GM19395 (cell line): ENCODE data around the gene ZNF385A.
A peak's percentile ranks its signal among the peaks of the same experiment; 100 is the strongest.

Source experiments
- ATAC-seq: cut with Tn5 transposase; IDR thresholded peaks from one replicate; pipeline ENCODE4 v1.9.1; 2021; ENCODE audit warnings: mild to moderate bottlenecking, moderate library complexity; ENCODE audit not compliant: unreplicated experiment

Gene ZNF385A

GRCh38 chr12:54384591-54385041 lies at the start of gene ZNF385A:
Gene ZNF385A, minus strand, starts transcription at chr12:54384733. Its CDS starts 219 bp downstream, at chr12:54384514.
- ATAC-seq: peak; percentile 57

- no peak for ATAC-seq
Observed at GRCh38 chr12:54432815-54433164, 48.3 kb upstream of the ZNF385A start.

DNA sequence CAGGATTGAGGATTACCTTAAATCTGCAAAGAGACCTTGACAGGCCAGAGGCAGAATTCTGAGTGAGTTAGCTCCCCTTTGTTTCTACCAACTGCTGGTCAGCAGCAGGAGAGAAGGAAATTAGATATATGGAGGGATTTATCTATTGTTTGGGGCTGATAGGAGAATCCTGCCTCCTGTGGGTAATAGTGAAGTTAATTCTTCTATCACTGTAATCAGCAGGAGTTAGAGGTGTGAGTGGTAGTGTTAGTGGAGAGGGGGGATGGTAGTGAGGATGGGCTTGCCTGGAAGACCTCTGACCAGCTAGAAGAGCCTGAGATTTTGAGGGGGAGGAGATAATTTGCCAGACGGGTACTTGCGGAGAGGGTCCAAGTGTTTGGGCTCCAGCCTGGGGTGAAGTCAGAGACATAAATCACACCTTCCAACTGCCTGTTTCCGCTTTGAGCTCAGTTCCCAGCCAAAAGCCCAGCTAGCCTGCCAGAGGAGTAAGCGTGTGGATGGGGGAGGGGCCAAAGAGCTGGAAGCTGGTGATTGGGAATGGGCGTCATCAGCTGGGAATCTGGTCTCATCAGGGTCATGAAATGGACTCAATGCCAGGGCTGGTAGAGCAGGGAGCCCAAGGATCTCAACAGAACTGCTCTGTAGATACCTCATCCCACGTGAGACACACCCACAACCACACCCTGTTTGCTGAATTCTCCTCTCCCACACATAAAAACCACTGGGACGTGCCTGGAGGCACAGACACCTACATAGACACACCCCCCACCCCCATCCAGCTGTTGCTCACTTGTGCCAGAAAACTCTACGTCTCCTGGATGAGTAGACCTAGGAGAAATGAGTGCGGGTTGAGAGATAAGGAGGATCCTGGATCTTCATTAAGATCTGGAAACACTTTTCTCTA lies 47.6 kb upstream of the ZNF385A start:
- ATAC-seq: no peak

- no peak for ATAC-seq
Observed at GRCh38 chr12:54430471-54431069, 46.0 kb upstream of the ZNF385A start.

DNA sequence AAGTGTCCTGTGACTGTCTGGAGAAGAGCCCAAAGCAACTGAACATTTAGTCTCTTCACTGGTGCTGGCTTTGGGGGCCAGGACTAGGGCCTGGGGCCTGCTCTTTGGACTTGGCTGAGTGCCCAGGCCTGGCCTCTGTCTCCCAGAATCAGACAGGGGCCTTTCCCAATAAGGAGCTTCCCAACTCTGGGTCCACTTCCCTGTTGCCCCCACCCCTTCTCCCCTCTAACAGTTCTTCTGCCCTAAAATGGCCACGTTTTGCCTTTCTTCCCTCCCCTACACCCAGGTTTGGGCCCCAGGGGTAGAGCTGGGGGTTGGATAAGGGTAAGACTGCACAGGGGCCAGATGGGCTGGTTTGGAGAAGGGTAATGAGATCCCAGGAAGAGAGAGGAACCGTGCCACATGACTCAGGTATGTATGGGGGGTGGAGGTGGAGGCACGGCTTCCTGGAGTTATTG lies 44.5 kb upstream of the ZNF385A start:
- no peak for ATAC-seq

DNA sequence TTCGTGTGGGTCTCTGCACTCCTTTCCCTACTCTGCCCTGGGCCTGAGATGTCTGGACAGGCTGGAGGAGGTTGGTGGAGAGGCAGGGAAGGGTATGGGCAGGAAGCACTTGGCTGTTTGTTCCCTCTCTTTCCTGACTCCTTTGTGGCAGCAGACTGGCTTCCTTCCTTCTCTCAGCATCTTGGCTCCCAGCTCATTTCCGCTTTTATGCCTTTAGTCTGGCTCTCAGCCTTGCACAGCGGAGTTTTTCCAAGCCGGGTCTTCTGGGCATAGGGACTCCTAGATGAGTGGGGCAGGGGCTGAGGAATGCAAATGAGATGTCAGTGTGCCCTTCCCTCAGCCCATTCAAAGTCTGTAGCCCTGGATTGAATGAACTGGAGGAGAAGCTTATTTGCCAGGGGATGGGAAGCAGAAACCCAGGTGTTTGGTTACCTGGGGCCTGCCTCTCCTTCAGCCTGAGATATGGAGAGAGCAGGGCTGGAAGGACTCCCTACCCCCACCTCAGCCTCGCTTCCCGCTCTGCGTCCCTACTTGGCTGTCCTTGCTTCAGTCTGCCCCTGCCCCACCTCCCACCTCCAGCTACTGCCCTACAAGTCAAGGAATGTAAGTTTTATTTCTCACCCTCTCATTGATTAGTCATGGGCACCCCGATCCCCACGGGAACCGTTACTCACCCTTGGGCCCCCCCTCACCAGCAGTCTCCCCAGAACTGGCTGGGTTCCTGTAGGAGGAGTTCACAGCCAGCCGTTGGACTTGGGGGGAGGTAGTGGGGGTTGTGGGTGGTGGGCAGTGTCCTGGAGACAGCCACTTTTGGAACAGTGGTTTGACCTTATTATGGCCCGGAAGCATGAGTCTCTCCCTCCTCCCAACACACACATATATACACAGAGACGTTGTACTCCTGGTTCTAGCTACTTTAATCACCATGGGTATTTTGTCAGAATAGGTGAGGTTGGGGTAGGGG lies 43.8 kb upstream of the ZNF385A start:
- no peak for ATAC-seq

- no peak for ATAC-seq
Observed at GRCh38 chr12:54427106-54427505, 42.6 kb upstream of the ZNF385A start.

DNA sequence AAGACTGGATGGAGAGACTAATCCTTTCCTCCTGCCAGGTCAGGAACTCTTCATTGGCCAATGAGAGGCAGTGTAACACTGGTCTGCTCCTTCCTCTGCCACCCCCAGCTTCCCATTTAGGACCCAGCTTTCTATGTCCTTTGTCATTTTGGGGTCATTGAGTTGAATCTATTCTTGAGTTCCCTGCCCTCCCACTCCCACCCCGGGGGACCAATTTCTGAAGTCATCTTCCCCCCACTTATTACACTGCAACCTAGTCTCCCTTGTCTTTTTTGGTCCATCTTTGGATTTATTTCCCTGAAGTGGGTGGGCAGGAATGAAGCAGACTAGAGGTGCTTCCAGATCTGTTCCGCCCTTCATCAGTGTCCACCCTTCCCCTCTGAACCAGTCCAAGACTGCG lies 42.2 kb upstream of the ZNF385A start:
- no peak for ATAC-seq

- no peak for ATAC-seq
Observed at GRCh38 chr12:54425702-54426101, 41.2 kb upstream of the ZNF385A start.

DNA sequence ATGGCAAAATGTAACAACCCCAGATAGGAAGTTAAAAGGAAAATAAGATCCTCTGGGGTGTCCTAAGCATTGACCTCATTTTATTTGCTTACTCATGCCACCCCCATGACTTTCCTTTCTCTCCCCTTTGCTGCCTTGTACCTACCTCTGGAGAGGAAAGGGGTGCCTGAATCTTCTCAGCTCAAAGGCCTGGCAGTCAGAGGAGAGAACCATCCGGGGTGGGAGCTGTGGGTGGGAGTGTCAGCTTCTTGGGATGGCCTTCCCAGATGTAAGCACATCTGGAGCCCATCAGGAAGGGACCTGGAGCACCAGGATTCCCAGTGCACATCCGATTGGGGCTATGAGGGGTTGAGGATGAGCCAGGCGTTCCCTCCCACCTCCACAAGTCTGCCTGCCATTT lies 39.7 kb upstream of the ZNF385A start:
- ATAC-seq: no peak

DNA sequence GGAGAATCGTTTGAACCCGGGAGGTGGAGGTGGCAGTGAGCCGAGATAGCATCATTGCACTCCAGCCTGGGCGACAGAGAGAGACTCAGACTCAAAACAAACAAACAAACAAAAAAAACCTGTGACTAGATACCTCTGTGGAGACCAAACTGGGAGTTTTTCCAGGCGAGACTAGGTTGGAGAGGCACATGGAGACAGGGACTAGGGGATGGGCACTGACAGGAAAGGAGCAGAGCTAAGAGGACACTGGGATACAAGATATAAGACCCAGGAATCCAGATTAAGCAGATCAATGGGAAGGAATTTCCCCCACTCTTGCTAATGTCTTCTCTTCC lies 39.2 kb upstream of the ZNF385A start:
- ATAC-seq: no peak

- no peak for ATAC-seq
Observed at GRCh38 chr12:54421879-54422250, 37.3 kb upstream of the ZNF385A start.

DNA sequence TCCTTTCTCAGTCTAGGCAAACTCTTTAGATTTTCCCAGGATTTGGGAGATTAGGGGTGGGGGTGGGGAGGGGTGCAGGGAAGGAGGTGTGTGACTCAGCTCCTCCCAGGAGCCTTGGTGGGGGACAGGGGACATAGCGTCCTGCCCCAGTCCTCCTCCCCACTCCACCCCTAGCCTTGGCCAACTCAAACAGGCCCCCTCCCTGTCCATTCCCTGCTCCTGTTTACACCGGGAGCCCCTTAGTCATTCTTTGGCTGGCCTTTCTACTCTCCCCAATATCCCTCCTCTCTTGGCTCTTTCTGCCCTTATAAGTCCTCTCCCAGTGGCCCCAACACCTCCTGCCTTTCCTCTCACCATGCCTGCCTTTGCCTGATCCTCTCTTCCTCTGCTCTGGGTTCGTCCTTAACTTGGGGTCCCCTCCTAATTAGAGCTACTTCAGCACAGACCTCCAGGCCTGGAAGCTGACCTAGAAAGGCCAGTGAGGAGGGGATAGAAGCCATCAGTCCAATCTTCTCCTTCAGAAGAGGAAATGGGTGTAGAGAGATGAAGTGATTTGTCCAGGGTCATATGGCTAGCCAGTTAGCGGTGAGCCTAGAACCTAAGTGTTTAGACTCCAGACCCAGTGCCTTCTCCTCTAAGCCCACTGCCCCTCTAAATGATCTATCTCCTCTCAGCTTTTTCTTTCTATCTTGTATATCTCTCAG lies 36.8 kb upstream of the ZNF385A start:
- no peak for ATAC-seq

DNA sequence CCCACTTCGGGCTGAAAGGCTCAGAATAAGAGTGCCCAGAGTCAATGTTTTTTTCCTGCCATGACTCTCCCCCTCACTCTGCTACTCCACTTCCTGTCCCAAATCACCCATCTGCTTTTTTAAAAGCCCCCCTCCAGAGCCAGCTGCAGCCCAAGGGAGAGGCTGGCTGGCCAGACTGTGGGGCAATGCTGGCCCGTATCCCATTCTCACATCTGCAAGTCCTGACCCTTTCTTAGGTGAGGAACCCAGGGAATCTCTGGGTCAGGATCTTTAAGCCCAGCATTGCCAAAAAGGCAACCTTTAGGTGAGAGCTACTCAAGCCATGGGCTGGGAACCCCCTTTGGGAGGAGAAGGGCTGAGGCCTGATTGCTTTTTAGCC lies 36.2 kb upstream of the ZNF385A start:
- no peak for ATAC-seq

GRCh38 chr12:54419088-54419887 lies 34.8 kb upstream of the ZNF385A start, which contains the start of gene ITGA5:
Gene ITGA5, minus strand, starts transcription at chr12:54419266. Its CDS starts 68 bp downstream, at chr12:54419198.
- no peak for ATAC-seq

DNA sequence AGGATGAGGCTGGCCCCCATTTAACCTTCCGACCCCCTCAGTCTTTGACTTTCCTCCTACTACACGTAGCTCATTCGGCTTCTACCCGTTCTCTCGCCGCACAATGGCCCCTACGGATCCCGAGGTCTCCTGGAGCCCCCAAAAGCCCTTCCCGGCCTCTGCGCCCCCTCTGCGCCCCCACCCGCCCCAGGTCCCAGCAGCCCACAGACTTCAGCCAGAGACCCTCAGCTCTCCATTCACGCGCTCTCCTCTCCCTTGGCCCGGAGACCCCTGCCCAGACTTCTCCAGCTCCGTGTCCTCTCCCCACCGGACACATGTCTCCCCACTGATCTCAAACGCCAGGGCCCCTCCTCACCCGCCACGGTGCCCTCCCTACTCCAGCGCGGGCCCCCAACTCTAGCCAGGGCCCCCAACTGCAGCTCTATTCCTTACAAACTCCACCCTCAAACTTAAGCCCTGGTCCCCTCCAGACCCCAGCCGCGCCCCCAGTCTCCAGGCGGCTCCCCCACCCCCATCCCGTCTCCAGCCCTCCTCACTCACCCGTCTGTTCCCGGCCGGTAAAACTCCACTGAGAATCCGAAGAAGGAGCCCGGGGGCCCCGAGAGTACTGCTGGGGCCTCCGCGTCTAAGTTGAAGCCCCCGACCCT lies 34.0 kb upstream of the ZNF385A start:
- ATAC-seq: no peak

- no peak for ATAC-seq
Observed at GRCh38 chr12:54417712-54418440, 33.3 kb upstream of the ZNF385A start.
